SK-N-SH (cell line): Measurements from ENCODE around the gene PTPRG.

Experiments
- ELF1 ChIP-seq: IDR thresholded peaks from 2 replicates; pipeline ENCODE4 v1.4.0; 2012
- FOSL2 ChIP-seq: IDR thresholded peaks from 2 replicates; pipeline ENCODE4 v1.4.0; 2012; ENCODE audit warnings: low read depth, mild to moderate bottlenecking, moderate library complexity, borderline replicate concordance
- FOXM1 ChIP-seq: IDR thresholded peaks from 2 replicates; pipeline ENCODE4 v1.4.0; 2012; ENCODE audit warnings: low read depth, mild to moderate bottlenecking
- RAD21 ChIP-seq: IDR thresholded peaks from 2 replicates; pipeline ENCODE4 v1.6.1; 2012; ENCODE audit warnings: mild to moderate bottlenecking, low read length
- REST ChIP-seq: IDR thresholded peaks from 2 replicates; pipeline ENCODE4 v1.6.1; 2012; ENCODE audit warnings: mild to moderate bottlenecking, low read depth, low read length, moderate library complexity
- RFX5 ChIP-seq: IDR thresholded peaks from 2 replicates; pipeline ENCODE4 v1.6.1; 2012; ENCODE audit warnings: mild to moderate bottlenecking, improper control_type of control experiment, low read length
- SMC3 ChIP-seq: IDR thresholded peaks from 2 replicates; pipeline ENCODE4 v1.6.1; 2012; ENCODE audit warnings: low read depth, low read length, improper control_type of control experiment
- TAF1 ChIP-seq: IDR thresholded peaks from 2 replicates; pipeline ENCODE4 v1.6.1; 2012; ENCODE audit warnings: low read depth, mild to moderate bottlenecking, low read length, moderate library complexity, borderline replicate concordance
- TF ChIP-seq, protein P1 (sequence below): fragments of 200-600 bp; sonication (generic); IDR thresholded peaks from 2 replicates; pipeline ENCODE4 v1.6.1; 2017; ENCODE audit warnings: antibody characterized with exemption, mild to moderate bottlenecking, moderate library complexity

DNA sequence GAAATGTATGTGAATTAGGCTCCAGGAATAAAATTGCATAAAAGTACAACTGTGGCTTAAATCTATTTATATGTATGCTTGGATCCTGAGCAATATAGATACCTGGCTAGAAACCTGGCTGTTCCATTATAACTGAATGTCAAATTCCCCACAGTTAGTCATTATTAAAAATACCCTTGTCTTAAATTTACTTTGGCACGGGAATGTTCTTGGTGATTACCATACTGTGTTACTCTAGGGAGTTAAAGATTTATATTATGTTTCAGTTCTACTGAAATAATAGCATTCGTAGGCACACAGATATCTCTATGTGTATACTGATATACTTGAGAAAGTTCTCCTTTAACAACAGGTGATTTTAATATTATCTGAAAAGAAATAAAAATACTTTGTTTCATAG lies 394.1 kb downstream of the PTPRG start:
- TF ChIP-seq FOSL2 (no peak), FOXM1 (no peak), RAD21 (no peak), RFX5 (no peak), REST (no peak), SMC3 (no peak), TAF1 (no peak), ELF1 (no peak)
- TF ChIP-seq, protein P1, sequence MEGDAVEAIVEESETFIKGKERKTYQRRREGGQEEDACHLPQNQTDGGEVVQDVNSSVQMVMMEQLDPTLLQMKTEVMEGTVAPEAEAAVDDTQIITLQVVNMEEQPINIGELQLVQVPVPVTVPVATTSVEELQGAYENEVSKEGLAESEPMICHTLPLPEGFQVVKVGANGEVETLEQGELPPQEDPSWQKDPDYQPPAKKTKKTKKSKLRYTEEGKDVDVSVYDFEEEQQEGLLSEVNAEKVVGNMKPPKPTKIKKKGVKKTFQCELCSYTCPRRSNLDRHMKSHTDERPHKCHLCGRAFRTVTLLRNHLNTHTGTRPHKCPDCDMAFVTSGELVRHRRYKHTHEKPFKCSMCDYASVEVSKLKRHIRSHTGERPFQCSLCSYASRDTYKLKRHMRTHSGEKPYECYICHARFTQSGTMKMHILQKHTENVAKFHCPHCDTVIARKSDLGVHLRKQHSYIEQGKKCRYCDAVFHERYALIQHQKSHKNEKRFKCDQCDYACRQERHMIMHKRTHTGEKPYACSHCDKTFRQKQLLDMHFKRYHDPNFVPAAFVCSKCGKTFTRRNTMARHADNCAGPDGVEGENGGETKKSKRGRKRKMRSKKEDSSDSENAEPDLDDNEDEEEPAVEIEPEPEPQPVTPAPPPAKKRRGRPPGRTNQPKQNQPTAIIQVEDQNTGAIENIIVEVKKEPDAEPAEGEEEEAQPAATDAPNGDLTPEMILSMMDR: no peak
